ENCODE measurements around the gene IFNG.

DNA sequence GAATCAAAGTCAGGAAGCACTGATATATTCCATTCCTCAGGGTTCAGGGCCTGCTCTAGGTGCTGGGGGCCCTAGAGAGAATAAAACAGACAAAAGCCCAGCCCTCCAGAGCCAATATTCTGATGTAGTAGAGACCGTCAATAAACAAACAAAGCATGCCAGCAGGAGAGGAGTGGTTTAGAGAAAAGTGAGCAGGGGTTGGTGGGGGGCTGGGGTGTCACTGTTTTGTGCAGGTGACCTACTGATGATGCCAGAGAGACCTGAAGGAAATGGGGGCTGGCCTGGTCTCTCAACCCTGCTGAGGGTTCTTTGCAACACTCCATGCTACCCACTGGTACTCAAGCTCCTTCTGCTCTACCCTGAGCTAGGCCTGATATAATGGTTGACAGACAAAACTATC is 39.6 kb upstream of the IFNG start:
- TF ChIP-seq, protein P1, sequence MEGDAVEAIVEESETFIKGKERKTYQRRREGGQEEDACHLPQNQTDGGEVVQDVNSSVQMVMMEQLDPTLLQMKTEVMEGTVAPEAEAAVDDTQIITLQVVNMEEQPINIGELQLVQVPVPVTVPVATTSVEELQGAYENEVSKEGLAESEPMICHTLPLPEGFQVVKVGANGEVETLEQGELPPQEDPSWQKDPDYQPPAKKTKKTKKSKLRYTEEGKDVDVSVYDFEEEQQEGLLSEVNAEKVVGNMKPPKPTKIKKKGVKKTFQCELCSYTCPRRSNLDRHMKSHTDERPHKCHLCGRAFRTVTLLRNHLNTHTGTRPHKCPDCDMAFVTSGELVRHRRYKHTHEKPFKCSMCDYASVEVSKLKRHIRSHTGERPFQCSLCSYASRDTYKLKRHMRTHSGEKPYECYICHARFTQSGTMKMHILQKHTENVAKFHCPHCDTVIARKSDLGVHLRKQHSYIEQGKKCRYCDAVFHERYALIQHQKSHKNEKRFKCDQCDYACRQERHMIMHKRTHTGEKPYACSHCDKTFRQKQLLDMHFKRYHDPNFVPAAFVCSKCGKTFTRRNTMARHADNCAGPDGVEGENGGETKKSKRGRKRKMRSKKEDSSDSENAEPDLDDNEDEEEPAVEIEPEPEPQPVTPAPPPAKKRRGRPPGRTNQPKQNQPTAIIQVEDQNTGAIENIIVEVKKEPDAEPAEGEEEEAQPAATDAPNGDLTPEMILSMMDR (IDR thresholded peaks at IDR 0.05): no peak
- no peak for TF ChIP-seq POLR2A (IDR thresholded peaks at IDR 0.05)
- TF ChIP-seq POLR2AphosphoS5 (IDR thresholded peaks at IDR 0.05): no peak

All from breast epithelium (tissue), 3 donors.